Measurements from ENCODE around the gene IQCB1. TPM values are rescaled to one million over a fixed set of nuclear protein-coding genes. Genes with fewer than 3 reads are reported as not detected.

IQCB1 gene
- total RNA-seq, 1 experiment from 2014 or later: 20.1 TPM

DNA sequence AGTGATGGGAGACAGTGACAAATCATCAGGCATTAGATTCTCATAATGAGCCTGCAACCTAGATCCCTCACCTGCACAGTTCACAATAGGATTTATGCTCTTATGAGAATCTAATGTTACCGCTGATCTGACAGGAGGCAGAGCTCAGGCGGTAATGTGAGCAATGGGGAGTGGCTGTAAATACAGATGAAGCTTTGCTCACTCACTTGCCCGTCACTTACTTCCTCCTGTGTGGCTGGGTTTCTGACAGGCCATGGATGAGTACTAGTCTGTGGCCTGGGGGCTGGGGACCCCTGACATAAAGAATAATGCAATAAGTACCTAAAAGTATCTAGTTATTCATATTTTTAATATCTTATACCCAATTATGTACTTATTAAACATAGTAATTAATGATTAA, 15.6 kb downstream of the IQCB1 start:
- ChIA-PET CTCF (interaction anchor here (0.6 kb wide), 1 partner anchor 220 kb away, joined by 7 read pairs; no protein-coding TSS in a partner anchor), POLR2A (no interaction called here)
- ATAC-seq (no peak), DNase-seq (ENCODE audit: low read depth, low spot score) (no peak)
- Histone ChIP-seq H3K9me3 (ENCODE audit: control insufficient read depth, insufficient read depth, low read depth, low read length) (peaks cover 18% of the 10 kb centered on the region), H3K27me3 (ENCODE audit: control insufficient read depth, insufficient read depth, low read length) (no peaks in the 10 kb centered on the region), H3K36me3 (ENCODE audit: control insufficient read depth, insufficient read depth, low read length) (peaks cover 13% of the 10 kb centered on the region; the same call in 1 of the 2 replicates), H3K4me1 (ENCODE audit: control insufficient read depth, insufficient read depth, low read length) (no peaks in the 10 kb centered on the region), H3K4me3 (ENCODE audit: low read depth in 2 of 2, low read length in 2 of 2) (no peak overlapping the region), H3K27ac (ENCODE audit: low read length) (no peak overlapping the region)
- BruUV-seq (replicated peaks): no TSS peak
- intact Hi-C loops (cut with micrococcal nuclease; ENCODE audit: unreplicated experiment) (no loop called here), in situ Hi-C loops (cut with HindIII; ENCODE audit: low pct_unique_long_range_greater_than_20kb, low sequenced_read_pairs) (no loop called here)
- TF ChIP-seq, protein P1, sequence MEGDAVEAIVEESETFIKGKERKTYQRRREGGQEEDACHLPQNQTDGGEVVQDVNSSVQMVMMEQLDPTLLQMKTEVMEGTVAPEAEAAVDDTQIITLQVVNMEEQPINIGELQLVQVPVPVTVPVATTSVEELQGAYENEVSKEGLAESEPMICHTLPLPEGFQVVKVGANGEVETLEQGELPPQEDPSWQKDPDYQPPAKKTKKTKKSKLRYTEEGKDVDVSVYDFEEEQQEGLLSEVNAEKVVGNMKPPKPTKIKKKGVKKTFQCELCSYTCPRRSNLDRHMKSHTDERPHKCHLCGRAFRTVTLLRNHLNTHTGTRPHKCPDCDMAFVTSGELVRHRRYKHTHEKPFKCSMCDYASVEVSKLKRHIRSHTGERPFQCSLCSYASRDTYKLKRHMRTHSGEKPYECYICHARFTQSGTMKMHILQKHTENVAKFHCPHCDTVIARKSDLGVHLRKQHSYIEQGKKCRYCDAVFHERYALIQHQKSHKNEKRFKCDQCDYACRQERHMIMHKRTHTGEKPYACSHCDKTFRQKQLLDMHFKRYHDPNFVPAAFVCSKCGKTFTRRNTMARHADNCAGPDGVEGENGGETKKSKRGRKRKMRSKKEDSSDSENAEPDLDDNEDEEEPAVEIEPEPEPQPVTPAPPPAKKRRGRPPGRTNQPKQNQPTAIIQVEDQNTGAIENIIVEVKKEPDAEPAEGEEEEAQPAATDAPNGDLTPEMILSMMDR (IDR thresholded peaks at IDR 0.05): no peak
- TF ChIP-seq TCF7L2 (IDR thresholded peaks at IDR 0.05; ENCODE audit: low read depth, low read length) (no peak), SIN3A (IDR thresholded peaks at IDR 0.05; ENCODE audit: borderline replicate concordance, insufficient read depth, low read depth, low read length) (no peak), POLR2AphosphoS5 (IDR thresholded peaks at IDR 0.05; ENCODE audit: low read depth, low read length) (no peak)
- TF ChIP-seq, protein P2, sequence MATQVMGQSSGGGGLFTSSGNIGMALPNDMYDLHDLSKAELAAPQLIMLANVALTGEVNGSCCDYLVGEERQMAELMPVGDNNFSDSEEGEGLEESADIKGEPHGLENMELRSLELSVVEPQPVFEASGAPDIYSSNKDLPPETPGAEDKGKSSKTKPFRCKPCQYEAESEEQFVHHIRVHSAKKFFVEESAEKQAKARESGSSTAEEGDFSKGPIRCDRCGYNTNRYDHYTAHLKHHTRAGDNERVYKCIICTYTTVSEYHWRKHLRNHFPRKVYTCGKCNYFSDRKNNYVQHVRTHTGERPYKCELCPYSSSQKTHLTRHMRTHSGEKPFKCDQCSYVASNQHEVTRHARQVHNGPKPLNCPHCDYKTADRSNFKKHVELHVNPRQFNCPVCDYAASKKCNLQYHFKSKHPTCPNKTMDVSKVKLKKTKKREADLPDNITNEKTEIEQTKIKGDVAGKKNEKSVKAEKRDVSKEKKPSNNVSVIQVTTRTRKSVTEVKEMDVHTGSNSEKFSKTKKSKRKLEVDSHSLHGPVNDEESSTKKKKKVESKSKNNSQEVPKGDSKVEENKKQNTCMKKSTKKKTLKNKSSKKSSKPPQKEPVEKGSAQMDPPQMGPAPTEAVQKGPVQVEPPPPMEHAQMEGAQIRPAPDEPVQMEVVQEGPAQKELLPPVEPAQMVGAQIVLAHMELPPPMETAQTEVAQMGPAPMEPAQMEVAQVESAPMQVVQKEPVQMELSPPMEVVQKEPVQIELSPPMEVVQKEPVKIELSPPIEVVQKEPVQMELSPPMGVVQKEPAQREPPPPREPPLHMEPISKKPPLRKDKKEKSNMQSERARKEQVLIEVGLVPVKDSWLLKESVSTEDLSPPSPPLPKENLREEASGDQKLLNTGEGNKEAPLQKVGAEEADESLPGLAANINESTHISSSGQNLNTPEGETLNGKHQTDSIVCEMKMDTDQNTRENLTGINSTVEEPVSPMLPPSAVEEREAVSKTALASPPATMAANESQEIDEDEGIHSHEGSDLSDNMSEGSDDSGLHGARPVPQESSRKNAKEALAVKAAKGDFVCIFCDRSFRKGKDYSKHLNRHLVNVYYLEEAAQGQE (IDR thresholded peaks at IDR 0.05; ENCODE audit: insufficient read depth in 1 of 2, low read depth in 2 of 2, low read length in 1 of 2): no peak

DNA sequence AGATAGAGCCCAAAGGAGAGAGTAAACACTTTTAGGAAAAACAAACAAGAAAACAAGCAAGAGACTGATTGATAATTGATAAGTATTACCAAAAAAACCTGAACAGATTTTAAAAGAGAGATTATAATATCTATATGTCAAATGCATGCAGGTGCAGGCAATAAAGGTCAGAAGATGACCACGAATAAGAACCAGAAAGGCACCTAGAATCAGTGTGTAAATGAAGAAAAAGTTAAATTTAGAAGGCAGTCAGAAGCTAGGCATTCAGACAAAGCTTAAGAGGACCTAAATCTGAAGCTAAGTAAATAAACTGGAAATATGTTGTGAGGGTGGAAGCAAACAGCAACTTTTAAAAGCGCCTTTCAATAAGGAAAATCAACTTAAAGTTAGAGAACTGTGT, 16.3 kb downstream of the IQCB1 start:
- Histone ChIP-seq H3K27me3 (ENCODE audit: control insufficient read depth, insufficient read depth, low read length) (no peaks in the 10 kb centered on the region), H3K4me1 (ENCODE audit: control insufficient read depth, insufficient read depth, low read length) (no peaks in the 10 kb centered on the region), H3K9me3 (ENCODE audit: control insufficient read depth, insufficient read depth, low read depth, low read length) (peaks cover 11% of the 10 kb centered on the region), H3K4me3 (ENCODE audit: low read depth in 2 of 2, low read length in 2 of 2) (no peak overlapping the region), H3K36me3 (ENCODE audit: control insufficient read depth, insufficient read depth, low read length) (peaks cover 9% of the 10 kb centered on the region; the same call in 1 of the 2 replicates), H3K27ac (ENCODE audit: low read length) (no peak overlapping the region)
- intact Hi-C loops (cut with micrococcal nuclease; ENCODE audit: unreplicated experiment): no loop called here
- CTCF ChIA-PET: interaction anchor here (0.6 kb wide), 1 partner anchor 220 kb away, joined by 7 read pairs; no protein-coding TSS in a partner anchor
- TF ChIP-seq, protein P2 (IDR thresholded peaks at IDR 0.05; ENCODE audit: insufficient read depth in 1 of 2, low read depth in 2 of 2, low read length in 1 of 2): no peak
- TF ChIP-seq SIN3A (IDR thresholded peaks at IDR 0.05; ENCODE audit: borderline replicate concordance, insufficient read depth, low read depth, low read length) (no peak), POLR2AphosphoS5 (IDR thresholded peaks at IDR 0.05; ENCODE audit: low read depth, low read length) (no peak), TCF7L2 (IDR thresholded peaks at IDR 0.05; ENCODE audit: low read depth, low read length) (no peak)
- TF ChIP-seq, protein P1 (IDR thresholded peaks at IDR 0.05): no peak
- BruUV-seq (replicated peaks): no TSS peak
- POLR2A ChIA-PET: no interaction called here
- in situ Hi-C loops (cut with HindIII; ENCODE audit: low pct_unique_long_range_greater_than_20kb, low sequenced_read_pairs): no loop called here
- ATAC-seq: no peak
- no peak for DNase-seq (ENCODE audit: low read depth, low spot score)
